Glutamatergic neuron (in vitro differentiated cells): ENCODE results near the gene FAM222A. TPM values are rescaled to one million over a fixed set of nuclear protein-coding genes. Genes with fewer than 3 reads are reported as not detected.
A peak's percentile ranks its signal among the peaks of the same experiment; 100 is the strongest.

Experiments used
- DNase-seq: peaks from one replicate; pipeline ENCODE4 v3.0.0; 2022
- H3K27ac Mint-ChIP-seq: one replicate; pipeline ENCODE4 v1.8.0; 2020; ENCODE audit warnings: mild to moderate bottlenecking, mixed read lengths, inconsistent platforms; ENCODE audit not compliant: unreplicated experiment
- H3K27me3 Mint-ChIP-seq: one replicate; pipeline ENCODE4 v1.8.0; 2020; ENCODE audit warnings: mild to moderate bottlenecking, moderate library complexity, mixed read lengths, inconsistent platforms; ENCODE audit not compliant: unreplicated experiment
- H3K36me3 Mint-ChIP-seq: one replicate; pipeline ENCODE4 v1.8.0; 2020; ENCODE audit warnings: mild to moderate bottlenecking, mixed read lengths, inconsistent platforms; ENCODE audit not compliant: unreplicated experiment
- H3K4me1 Mint-ChIP-seq: one replicate; pipeline ENCODE4 v1.8.0; 2020; ENCODE audit warnings: mild to moderate bottlenecking, low read depth, mixed read lengths, inconsistent platforms; ENCODE audit not compliant: unreplicated experiment
- H3K4me3 Mint-ChIP-seq: one replicate; pipeline ENCODE4 v1.8.0; 2020; ENCODE audit warnings: mild to moderate bottlenecking, mixed read lengths, inconsistent platforms; ENCODE audit not compliant: unreplicated experiment
- H3K9me3 Mint-ChIP-seq: one replicate; pipeline ENCODE4 v1.8.0; 2020; ENCODE audit warnings: mild to moderate bottlenecking, moderate library complexity, mixed read lengths, inconsistent platforms; ENCODE audit not compliant: unreplicated experiment
- CTCF ChIP-seq: fragments of 200-600 bp; sonication (generic); IDR thresholded peaks from one replicate; pipeline ENCODE4 v1.5.0; 2021; ENCODE audit not compliant: partially characterized antibody, unreplicated experiment
- total RNA-seq: library from RNA; stranded (reverse); fragmentation: NEBNext Ultra II Directional; extraction: Animal tissue kit (Norgen Biotek cat#: 25700); gene quantifications from one replicate; pipeline ENCODE4 v1.2.1, GENCODE V29; 2021; ENCODE audit not compliant: unreplicated experiment

Gene FAM222A
- total RNA-seq, 1 donor from 2014 or later: 18.1 TPM

GRCh38 chr12:109725321-109726105 lies 11.9 kb downstream of the FAM222A start:
- Mint-ChIP-seq H3K9me3 (peaks cover 2% of the 10 kb centered on the region), H3K27ac (no peak overlapping the region), H3K27me3 (peaks cover 4% of the 10 kb centered on the region), H3K4me1 (peaks cover 16% of the 10 kb centered on the region), H3K4me3 (no peak overlapping the region), H3K36me3 (no peaks in the 10 kb centered on the region)
- no peak for TF ChIP-seq CTCF
- DNase-seq: peak; percentile 9

DNA sequence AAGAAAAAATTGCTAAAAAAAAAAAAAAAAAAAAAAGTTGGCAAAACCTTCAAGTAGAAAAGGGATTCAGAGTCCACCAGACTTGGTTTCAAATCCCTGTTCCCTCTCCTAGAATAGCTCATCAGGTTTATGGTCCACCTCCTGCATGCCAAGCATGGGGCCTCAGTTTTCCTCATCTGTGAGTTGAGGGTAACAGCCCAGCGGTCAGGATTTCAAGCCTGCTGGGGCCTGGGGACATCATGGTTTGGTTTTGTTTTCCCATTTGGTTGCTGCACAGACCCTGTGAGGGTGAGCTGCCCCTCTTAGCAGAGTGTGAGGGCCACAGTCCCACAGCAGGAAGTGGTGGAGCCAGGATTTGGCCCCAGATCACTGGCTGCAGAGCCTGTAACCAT lies 12.5 kb downstream of the FAM222A start:
- no peak for TF ChIP-seq CTCF
- no peak for DNase-seq

DNA sequence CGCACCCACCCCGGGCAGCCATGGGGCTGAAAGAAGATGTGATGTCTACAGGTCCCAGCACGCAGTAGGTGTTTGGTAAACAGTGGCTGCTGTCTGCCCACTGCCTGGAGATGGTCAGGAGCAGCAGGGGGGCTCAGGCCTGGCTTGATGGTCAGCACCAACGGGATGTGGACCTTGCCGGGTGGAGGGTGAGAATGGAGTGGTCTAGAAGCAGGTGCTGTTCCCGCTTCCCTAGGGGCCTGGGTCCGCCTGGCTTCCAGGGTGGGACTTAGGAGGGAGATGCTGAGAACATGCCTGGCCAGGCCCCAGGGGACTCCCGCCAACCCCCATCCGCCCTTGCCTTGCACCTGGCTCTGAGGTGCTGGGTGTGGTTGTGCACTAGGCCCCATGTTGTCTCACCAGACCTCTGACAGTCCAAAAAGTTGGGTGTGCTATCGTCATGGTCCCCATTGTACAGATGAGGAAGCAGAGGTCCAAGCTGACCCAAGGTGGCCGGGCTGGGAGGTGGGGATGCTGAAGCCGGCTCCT lies 12.9 kb downstream of the FAM222A start:
- H3K4me3 Mint-ChIP-seq: no peak overlapping the region
- DNase-seq: no peak
- TF ChIP-seq CTCF: no peak
- no peaks in the 10 kb centered on the region for H3K36me3 Mint-ChIP-seq
- peaks cover 4% of the 10 kb centered on the region for H3K27me3 Mint-ChIP-seq
- peaks cover 14% of the 10 kb centered on the region for H3K4me1 Mint-ChIP-seq
- H3K9me3 Mint-ChIP-seq: peaks cover 2% of the 10 kb centered on the region
- H3K27ac Mint-ChIP-seq: no peak overlapping the region

More for the DNA sequence above, 12.5 kb downstream of the FAM222A start:
- Mint-ChIP-seq H3K4me3 (no peak overlapping the region), H3K36me3 (no peaks in the 10 kb centered on the region), H3K9me3 (peaks cover 2% of the 10 kb centered on the region), H3K27me3 (peaks cover 4% of the 10 kb centered on the region), H3K27ac (no peak overlapping the region), H3K4me1 (peaks cover 14% of the 10 kb centered on the region)

GRCh38 chr12:109727039-109727723 lies 13.6 kb downstream of the FAM222A start:
- no peak for DNase-seq
- Mint-ChIP-seq H3K4me3 (no peak overlapping the region), H3K27ac (peak overlapping the region; percentile 38)

More at GRCh38 chr12:109727039-109727723, 13.6 kb downstream of the FAM222A start:
- H3K36me3 Mint-ChIP-seq: no peaks in the 10 kb centered on the region
- H3K4me1 Mint-ChIP-seq: peaks cover 14% of the 10 kb centered on the region
- TF ChIP-seq CTCF: no peak
- H3K9me3 Mint-ChIP-seq: peaks cover 2% of the 10 kb centered on the region
- H3K27me3 Mint-ChIP-seq: peaks cover under 1% of the 10 kb centered on the region
